NCI-H774 (cell line): ENCODE measurements around the gene EPHA5.
"Not testable (repeated sequence)": the region's sequence is repeated elsewhere in the genome, so short reads cannot be mapped to it uniquely, and the experiment has no call there.

Experiments used
- DNase-seq: peaks from one replicate; lab custom pipeline; 2025; lab: John Stamatoyannopoulos, UW

EPHA5 gene

DNA sequence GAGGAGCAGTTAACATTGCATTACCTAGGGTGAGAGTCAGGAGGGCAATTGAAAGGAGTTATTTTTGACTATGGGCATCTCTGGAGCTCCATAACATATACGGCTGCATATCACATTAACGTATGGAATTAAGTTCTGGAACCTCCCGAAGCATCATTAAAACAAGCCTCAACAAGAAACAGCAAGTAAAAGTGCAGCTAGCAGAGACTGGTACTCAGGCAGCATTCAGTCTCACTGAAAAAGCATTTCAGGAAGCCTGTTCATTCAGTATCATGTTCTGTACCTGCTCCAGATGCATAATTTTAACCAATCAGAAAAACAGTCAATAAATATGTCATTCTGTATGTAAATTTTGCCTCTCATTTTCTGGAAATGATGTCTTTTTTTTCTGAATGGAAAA, 299.6 kb downstream of the EPHA5 start:
- no peak for DNase-seq

- DNase-seq, result no peak
These were observed 303.0 kb downstream of the EPHA5 start for GRCh38 chr4:65367306-65367705.

GRCh38 chr4:65358914-65359313, 311.4 kb downstream of the EPHA5 start:
- DNase-seq, result no peak

GRCh38 chr4:65353098-65353497, 317.2 kb downstream of the EPHA5 start:
- no peak for DNase-seq

- DNase-seq, result no peak
These were observed 325.9 kb downstream of the EPHA5 start for GRCh38 chr4:65344278-65344825.

DNA sequence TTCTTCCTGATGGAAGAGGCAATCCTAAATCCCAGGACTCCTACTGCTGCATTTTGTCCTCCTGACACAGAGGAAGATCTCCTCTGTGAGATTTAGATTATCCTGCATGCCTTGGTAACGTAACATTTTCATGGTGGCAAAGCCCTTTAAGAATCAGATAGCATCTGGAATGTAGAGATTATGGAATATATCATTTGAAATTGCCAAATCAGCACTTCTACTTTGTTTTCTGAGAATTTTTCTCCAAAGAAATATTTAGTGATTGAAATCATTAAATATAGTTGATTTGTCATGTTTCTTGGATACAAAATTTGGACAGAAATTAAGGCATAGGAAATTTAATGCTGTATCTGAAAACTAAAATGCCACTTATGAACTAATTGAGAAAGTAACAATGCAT, 326.9 kb downstream of the EPHA5 start:
- no peak for DNase-seq

DNA sequence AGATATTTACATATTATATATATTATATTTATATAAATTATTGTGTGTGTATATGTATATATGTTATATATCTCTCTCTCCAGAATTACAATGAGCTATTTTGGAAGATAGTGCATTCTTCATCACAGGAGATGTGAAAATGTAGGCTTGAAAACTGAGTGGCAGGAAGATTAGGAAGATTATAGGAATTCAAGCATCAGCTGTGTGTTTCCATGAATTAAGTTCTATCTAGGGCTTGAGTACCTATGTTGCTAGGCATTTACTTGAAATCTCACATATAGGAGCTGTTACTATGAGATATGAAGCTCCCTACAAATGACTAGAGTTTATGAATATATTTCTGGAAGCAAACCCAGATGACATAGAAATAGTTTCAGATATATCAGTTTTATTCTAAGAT, 328.7 kb downstream of the EPHA5 start:
- no peak for DNase-seq

- DNase-seq, result no peak
These were observed 329.7 kb downstream of the EPHA5 start for GRCh38 chr4:65340382-65341109.

- DNase-seq, result no peak
These were observed 332.9 kb downstream of the EPHA5 start for GRCh38 chr4:65337371-65337770.

DNA sequence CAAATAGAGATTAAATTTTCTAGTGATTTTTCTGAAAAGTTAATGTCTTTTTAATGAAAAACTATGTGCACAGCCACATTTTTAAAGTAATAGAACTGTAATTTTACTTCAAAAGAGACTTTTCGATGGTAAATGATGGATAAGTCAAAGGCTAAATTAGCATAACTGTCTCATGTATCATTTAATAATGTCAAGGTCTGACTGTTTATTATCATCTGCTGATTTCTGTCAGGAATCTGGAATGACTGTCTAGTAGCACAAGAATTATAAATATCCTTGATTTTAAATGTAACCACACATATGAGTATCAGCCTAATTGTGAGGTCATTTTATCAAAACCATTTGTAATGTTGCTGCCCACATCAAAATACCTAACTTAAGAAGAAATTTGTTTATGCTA, 333.8 kb downstream of the EPHA5 start:
- DNase-seq, result no peak

DNA sequence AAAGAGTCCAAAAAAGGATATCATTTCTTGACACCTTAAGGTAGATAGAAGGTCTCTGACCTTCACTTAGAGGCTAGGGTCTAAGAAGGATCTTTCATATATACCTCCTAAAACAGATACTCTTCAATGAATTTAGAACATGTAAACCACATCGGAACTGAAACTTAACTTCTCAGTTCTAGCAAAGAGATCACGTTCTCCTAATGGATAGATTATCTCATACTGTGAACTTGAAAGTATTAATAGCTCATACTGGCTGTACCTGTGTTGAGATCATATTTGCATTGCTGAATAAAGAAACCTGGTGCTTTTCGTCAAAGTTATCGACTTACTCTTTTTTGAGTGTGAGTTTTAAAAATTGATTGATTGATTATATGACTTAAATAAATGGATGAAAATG, 353.8 kb downstream of the EPHA5 start:
- DNase-seq, result no peak

- no peak for DNase-seq
These were observed 359.2 kb downstream of the EPHA5 start for GRCh38 chr4:65311120-65311519.

DNA sequence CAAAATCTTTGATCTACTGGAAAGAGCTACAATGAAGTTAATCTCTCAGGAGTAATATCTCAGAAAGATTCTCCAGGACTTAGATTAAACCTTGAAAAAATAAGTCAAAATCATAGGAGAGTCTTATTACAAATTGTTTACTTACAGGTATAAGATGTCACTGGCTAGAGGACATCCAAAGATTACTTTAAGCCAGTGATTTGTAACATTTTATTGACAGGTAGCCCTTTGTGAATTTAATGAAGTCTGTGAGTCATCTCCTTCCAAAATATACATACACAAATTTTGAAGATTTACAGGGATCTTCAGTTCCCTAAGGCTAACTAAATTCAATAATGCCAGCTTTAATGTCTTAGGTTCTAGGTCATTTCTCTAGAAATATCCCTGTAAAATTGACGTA, 359.7 kb downstream of the EPHA5 start:
- DNase-seq, result no peak

DNA sequence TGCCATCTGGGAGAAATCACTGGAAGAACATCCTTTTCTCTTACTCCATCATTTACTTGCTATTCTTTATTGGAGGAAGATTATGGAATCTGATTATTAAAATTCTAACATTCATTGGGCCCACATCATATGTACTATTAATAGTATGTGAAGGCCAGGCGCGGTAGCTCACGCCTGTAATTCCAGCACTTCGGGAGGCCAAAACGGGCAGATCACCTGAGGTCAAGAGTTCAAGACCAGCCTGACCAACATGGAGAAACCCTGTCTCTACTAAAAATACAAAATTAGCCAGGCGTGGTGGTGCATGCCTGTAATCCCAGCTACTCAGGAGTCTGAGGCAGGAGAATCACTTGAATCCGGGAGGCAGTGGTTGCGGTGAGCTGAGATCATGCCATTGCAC, 361.7 kb downstream of the EPHA5 start:
- DNase-seq, result not testable (repeated sequence)

DNA sequence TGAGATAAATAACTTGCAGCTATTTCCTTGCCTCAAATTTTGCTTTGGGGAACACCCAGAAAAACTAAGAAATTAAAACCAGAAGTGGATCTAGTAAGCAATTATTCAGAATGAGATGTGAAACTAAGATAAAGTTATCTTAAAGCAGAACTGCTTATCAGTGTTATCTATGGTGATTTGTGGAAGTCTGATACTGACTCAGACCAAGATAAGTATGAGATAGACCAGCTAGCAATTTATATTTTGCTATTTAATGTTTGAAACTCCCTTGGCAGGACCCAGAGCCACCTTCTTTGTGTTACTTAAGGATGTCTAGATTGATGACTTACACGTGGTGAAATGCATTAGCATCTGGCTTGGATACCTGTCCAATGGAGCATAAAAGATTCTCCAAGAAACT, 368.1 kb downstream of the EPHA5 start:
- DNase-seq, result no peak

GRCh38 chr4:65296246-65296645, 374.0 kb downstream of the EPHA5 start:
- DNase-seq, result no peak

- no peak for DNase-seq
These were observed 383.2 kb downstream of the EPHA5 start for GRCh38 chr4:65287071-65287470.
